HEK293 (cell line): ENCODE data around the gene SH3PXD2B.

ENCODE experiments used
- CTCF ChIA-PET: fragments of 350-600 bp; formaldehyde crosslinking; extraction: SDS; loops from one replicate; lab custom pipeline; 2021; ENCODE audit warnings: antibody characterized with exemption; lab: Yijun Ruan, JAX
- POLR2A ChIA-PET: fragments of 300-600 bp; formaldehyde crosslinking; extraction: SDS; loops from one replicate; lab custom pipeline; 2020; ENCODE audit warnings: antibody characterized with exemption, inconsistent platforms; lab: Yijun Ruan, JAX
- H3K27ac ChIP-seq: fragments of 200-500 bp; sonication (Bioruptor generic); 2 replicates; pipeline ENCODE4 v1.5.1; 2014; ENCODE audit warnings: low read depth, low read length, control low read depth, inconsistent platforms; ENCODE audit errors: extremely low read depth
- H3K36me3 ChIP-seq, 2 experiments: fragments of 200-500 bp in 1 of 2; sonication (Bioruptor generic) in 1 of 2; 1 replicate in 1 of 2; 2 replicates in 1 of 2; pipeline ENCODE4 v1.5.1; 2014 to 2017; ENCODE audit warnings: inconsistent platforms in 2 of 2, low read length in 2 of 2; ENCODE audit not compliant: control insufficient read depth in 2 of 2, insufficient read depth in 1 of 2
- H3K4me1 ChIP-seq: fragments of 200-500 bp; sonication (Bioruptor generic); 2 replicates; pipeline ENCODE4 v1.5.1; 2014; ENCODE audit warnings: mild to moderate bottlenecking, low read length, inconsistent platforms; ENCODE audit not compliant: control insufficient read depth, insufficient read depth
- H3K4me3 ChIP-seq: 2 replicates; pipeline ENCODE4 v1.5.1; 2011; ENCODE audit warnings: low read depth, mild to moderate bottlenecking, control low read depth, low read length, moderate library complexity
- H3K9me3 ChIP-seq: fragments of 200-500 bp; sonication (Bioruptor generic); 2 replicates; pipeline ENCODE4 v1.5.1; 2014; ENCODE audit warnings: low read depth, low read length, inconsistent platforms; ENCODE audit not compliant: control insufficient read depth, insufficient read depth
- EGR2 ChIP-seq: fragments of 450-650 bp; formaldehyde crosslinking; IDR thresholded peaks from 2 replicates; pipeline ENCODE4 v1.5.1; 2016; ENCODE audit warnings: low read depth, missing biosample characterization, missing genetic modification characterization
- GLIS2 ChIP-seq: fragments of 450-650 bp; formaldehyde crosslinking; IDR thresholded peaks from 2 replicates; pipeline ENCODE4 v1.5.1; 2016; ENCODE audit warnings: missing biosample characterization, missing genetic modification characterization
- HOXD13 ChIP-seq: sonication (generic); formaldehyde crosslinking; IDR thresholded peaks from 2 replicates; pipeline ENCODE4 v1.8.0; 2022; ENCODE audit warnings: missing genetic modification reagents, borderline replicate concordance
- IKZF3 ChIP-seq: fragments of 450-650 bp; IDR thresholded peaks from 2 replicates; pipeline ENCODE4 v1.5.0; 2018; ENCODE audit warnings: missing biosample characterization, mild to moderate bottlenecking, missing genetic modification characterization, moderate library complexity
- OSR2 ChIP-seq: fragments of 450-650 bp; formaldehyde crosslinking; IDR thresholded peaks from 2 replicates; pipeline ENCODE4 v1.5.1; 2016; ENCODE audit warnings: missing biosample characterization, missing genetic modification characterization
- SCRT2 ChIP-seq: fragments of 450-650 bp; formaldehyde crosslinking; IDR thresholded peaks from 2 replicates; pipeline ENCODE4 v1.5.1; 2016; ENCODE audit warnings: missing biosample characterization, missing genetic modification characterization
- ZFHX2 ChIP-seq: fragments of 450-650 bp; formaldehyde crosslinking; conservative IDR thresholded peaks from 2 replicates; pipeline ENCODE4 v1.5.1; 2016; ENCODE audit warnings: missing biosample characterization, missing genetic modification characterization
- ZIC2 ChIP-seq: fragments of 450-650 bp; formaldehyde crosslinking; IDR thresholded peaks from 2 replicates; pipeline ENCODE4 v1.5.1; 2016; ENCODE audit warnings: missing biosample characterization, missing genetic modification characterization
- ZNF266 ChIP-seq: fragments of 450-650 bp; formaldehyde crosslinking; IDR thresholded peaks from 2 replicates; pipeline ENCODE4 v1.5.1; 2016; ENCODE audit warnings: missing biosample characterization, missing genetic modification characterization, low read depth
- ZNF280C ChIP-seq: fragments of 450-650 bp; formaldehyde crosslinking; IDR thresholded peaks from 2 replicates; pipeline ENCODE4 v1.5.1; 2016; ENCODE audit warnings: missing biosample characterization, missing genetic modification characterization
- ZNF366 ChIP-seq: fragments of 450-650 bp; formaldehyde crosslinking; conservative IDR thresholded peaks from 2 replicates; pipeline ENCODE4 v1.5.1; 2016; ENCODE audit warnings: missing biosample characterization, missing genetic modification characterization
- ZNF416 ChIP-seq: fragments of 450-650 bp; formaldehyde crosslinking; IDR thresholded peaks from 2 replicates; pipeline ENCODE4 v1.5.1; 2016; ENCODE audit warnings: missing biosample characterization, missing genetic modification characterization
- ZNF513 ChIP-seq: fragments of 450-650 bp; IDR thresholded peaks from 2 replicates; pipeline ENCODE4 v1.5.1; 2018; ENCODE audit warnings: missing biosample characterization, missing genetic modification characterization
- ZNF514 ChIP-seq: fragments of 450-650 bp; formaldehyde crosslinking; IDR thresholded peaks from 2 replicates; pipeline ENCODE4 v1.5.1; 2016; ENCODE audit warnings: missing biosample characterization, missing genetic modification characterization
- ZNF529 ChIP-seq: fragments of 450-650 bp; formaldehyde crosslinking; IDR thresholded peaks from 2 replicates; pipeline ENCODE4 v1.5.1; 2017; ENCODE audit warnings: missing genetic modification characterization, missing biosample characterization; ENCODE audit not compliant: insufficient replicate concordance
- ZNF629 ChIP-seq: fragments of 450-650 bp; formaldehyde crosslinking; IDR thresholded peaks from 2 replicates; pipeline ENCODE4 v1.5.1; 2017; ENCODE audit warnings: missing biosample characterization, missing genetic modification characterization
- ZNF654 ChIP-seq: fragments of 450-650 bp; formaldehyde crosslinking; IDR thresholded peaks from 2 replicates; pipeline ENCODE4 v1.5.1; 2016; ENCODE audit warnings: low read depth, missing biosample characterization, missing genetic modification characterization
- ZNF658 ChIP-seq: fragments of 450-650 bp; formaldehyde crosslinking; IDR thresholded peaks from 2 replicates; pipeline ENCODE4; 2016; ENCODE audit warnings: missing biosample characterization, missing genetic modification characterization
- ZNF677 ChIP-seq: fragments of 450-650 bp; IDR thresholded peaks from 2 replicates; pipeline ENCODE4 v1.5.0; 2018; ENCODE audit warnings: missing biosample characterization, mild to moderate bottlenecking, missing genetic modification characterization, moderate library complexity
- ZNF747 ChIP-seq: fragments of 450-650 bp; formaldehyde crosslinking; IDR thresholded peaks from 2 replicates; pipeline ENCODE4 v1.5.1; 2016; ENCODE audit warnings: missing biosample characterization, missing genetic modification characterization
- ZNF776 ChIP-seq: fragments of 450-650 bp; formaldehyde crosslinking; IDR thresholded peaks from 2 replicates; pipeline ENCODE4 v1.5.0; 2017; ENCODE audit warnings: missing biosample characterization, missing genetic modification characterization, borderline replicate concordance
- ZNF785 ChIP-seq: fragments of 450-650 bp; formaldehyde crosslinking; IDR thresholded peaks from 2 replicates; pipeline ENCODE4 v1.5.1; 2016; ENCODE audit warnings: missing biosample characterization, missing genetic modification characterization
- ZSCAN5A ChIP-seq: fragments of 450-650 bp; formaldehyde crosslinking; IDR thresholded peaks from 2 replicates; pipeline ENCODE4 v1.5.1; 2016; ENCODE audit warnings: missing biosample characterization, missing genetic modification characterization
- TF ChIP-seq, protein P1 (sequence below): fragments of 450-650 bp; formaldehyde crosslinking; IDR thresholded peaks from 2 replicates; pipeline ENCODE4 v1.5.1; 2016; ENCODE audit warnings: missing biosample characterization, missing genetic modification characterization
- TF ChIP-seq, protein P2 (sequence below): sonication (generic); formaldehyde crosslinking; IDR thresholded peaks from 2 replicates; pipeline ENCODE4 v1.8.1; 2022; ENCODE audit warnings: mild to moderate bottlenecking, moderate library complexity, missing genetic modification reagents

The SH3PXD2B gene

DNA sequence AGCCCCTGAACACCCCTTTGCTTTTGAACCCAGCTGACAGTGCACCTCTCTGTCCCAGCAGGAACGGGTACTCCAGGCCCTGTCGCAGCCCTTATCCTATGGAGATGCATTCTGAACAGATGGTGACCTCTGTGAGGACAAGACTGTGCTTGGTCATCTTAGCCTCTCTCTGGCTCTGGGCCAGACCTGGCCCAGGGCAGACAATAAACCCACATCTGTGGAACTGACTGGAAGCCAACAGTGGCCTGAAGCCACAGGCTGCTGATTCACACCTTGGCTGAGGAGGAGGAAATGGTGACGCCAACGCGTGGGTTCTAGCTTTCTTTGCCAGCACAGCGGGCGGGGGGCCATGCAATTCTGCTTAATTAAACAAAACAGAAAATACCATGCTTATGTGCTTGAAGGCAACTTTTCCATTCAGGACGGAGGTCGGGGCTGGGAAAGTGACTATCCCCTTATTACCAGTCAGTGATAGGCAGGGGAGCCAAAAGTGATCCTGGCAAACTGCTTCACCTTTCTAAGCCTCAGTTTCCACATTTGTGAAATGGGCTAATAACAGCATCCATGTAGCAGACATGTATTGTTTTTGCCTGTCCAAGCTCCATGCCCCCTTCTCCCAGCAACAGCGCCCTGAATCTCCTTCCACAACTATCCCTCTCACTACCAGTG, 10.8 kb downstream of the SH3PXD2B start:
- no peak overlapping the region for H3K27ac ChIP-seq
- H3K4me1 ChIP-seq = peaks cover 5% of the 10 kb centered on the region; the same call in 1 of the 2 replicates
- no peaks in the 10 kb centered on the region for H3K9me3 ChIP-seq
- TF ChIP-seq ZIC2 (peak; percentile 31; the same call in 1 of the 2 replicates), GLIS2 (tag by site-specific recombination) (0 out of 2 replicates have a peak, but pooled peaks have one; percentile 22), ZNF677 (no peak), IKZF3 (no peak), OSR2 (tag by site-specific recombination) (peak; percentile 61; the same call in 1 of the 2 replicates), SCRT2 (tag by site-specific recombination) (peak; percentile 69), ZFHX2 (peak; percentile 89), ZNF747 (no peak), EGR2 (tag by site-specific recombination) (peak; percentile 77), ZNF654 (no peak), ZNF514 (no peak), ZNF629 (tag by site-specific recombination) (peak; percentile 18; the same call in 1 of the 2 replicates), ZNF416 (no peak), ZNF658 (tag by site-specific recombination) (no peak)
- TF ChIP-seq, protein P1, sequence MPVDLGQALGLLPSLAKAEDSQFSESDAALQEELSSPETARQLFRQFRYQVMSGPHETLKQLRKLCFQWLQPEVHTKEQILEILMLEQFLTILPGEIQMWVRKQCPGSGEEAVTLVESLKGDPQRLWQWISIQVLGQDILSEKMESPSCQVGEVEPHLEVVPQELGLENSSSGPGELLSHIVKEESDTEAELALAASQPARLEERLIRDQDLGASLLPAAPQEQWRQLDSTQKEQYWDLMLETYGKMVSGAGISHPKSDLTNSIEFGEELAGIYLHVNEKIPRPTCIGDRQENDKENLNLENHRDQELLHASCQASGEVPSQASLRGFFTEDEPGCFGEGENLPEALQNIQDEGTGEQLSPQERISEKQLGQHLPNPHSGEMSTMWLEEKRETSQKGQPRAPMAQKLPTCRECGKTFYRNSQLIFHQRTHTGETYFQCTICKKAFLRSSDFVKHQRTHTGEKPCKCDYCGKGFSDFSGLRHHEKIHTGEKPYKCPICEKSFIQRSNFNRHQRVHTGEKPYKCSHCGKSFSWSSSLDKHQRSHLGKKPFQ (tag by site-specific recombination) = peak; percentile 29; the same call in 1 of the 2 replicates
- no peak overlapping the region for H3K4me3 ChIP-seq
- CTCF ChIA-PET = no interaction called here
- POLR2A ChIA-PET = interaction anchor here (1.0 kb wide), 1 partner anchor 89 kb away, joined by 3 read pairs; no protein-coding TSS in a partner anchor
- no peaks in the 10 kb centered on the region for H3K36me3 ChIP-seq

GRCh38 chr5:172442592-172442991, 11.7 kb downstream of the SH3PXD2B start:
- POLR2A ChIA-PET = no interaction called here
- CTCF ChIA-PET = interaction anchor here (7.1 kb wide), 1 partner anchor 9 kb away, joined by 67 read pairs; no protein-coding TSS in a partner anchor
- H3K4me1 ChIP-seq = peaks cover 12% of the 10 kb centered on the region
- H3K4me3 ChIP-seq = no peak overlapping the region
- H3K9me3 ChIP-seq = no peaks in the 10 kb centered on the region
- no peak overlapping the region for H3K27ac ChIP-seq
- H3K36me3 ChIP-seq = no peaks in the 10 kb centered on the region
- TF ChIP-seq ZNF513 (tag by site-specific recombination) (peak; percentile 55), ZNF529 (tag by site-specific recombination) (no peak)
- TF ChIP-seq, all 188 proteins: peak for 1

DNA sequence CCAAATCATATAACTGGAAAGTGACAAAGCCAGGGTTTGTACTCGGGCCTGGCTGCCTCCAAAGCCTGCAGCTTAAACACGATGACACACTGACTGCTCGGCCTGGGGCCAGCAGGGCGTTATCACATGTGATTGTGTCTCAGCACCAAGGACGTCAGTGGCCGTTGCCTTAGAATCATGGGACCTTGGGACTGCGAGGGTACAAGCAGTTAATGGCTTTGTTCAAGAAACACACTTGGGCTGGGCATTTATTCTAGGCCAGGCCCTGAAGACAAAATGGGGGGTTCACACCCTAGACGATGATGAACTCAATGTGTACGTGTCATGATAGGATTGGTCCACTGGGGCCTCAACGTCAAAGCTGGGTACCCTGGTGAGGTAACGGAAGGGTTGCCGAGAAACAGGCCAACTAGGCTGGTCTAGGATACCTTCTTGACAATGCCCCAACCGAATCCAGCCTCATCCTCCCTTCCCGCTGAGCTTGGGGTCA, 13.0 kb downstream of the SH3PXD2B start:
- no peak overlapping the region for H3K4me3 ChIP-seq
- no peaks in the 10 kb centered on the region for H3K36me3 ChIP-seq
- no peak overlapping the region for H3K27ac ChIP-seq
- no peaks in the 10 kb centered on the region for H3K9me3 ChIP-seq
- POLR2A ChIA-PET = no interaction called here
- H3K4me1 ChIP-seq = peaks cover 18% of the 10 kb centered on the region
- CTCF ChIA-PET = interaction anchor here (7.1 kb wide), 1 partner anchor 10 kb away, joined by 67 read pairs; no protein-coding TSS in a partner anchor
- TF ChIP-seq HOXD13 (CRISPR knock-in tag) (no peak), OSR2 (tag by site-specific recombination) (no peak), ZSCAN5A (no peak), ZNF776 (tag by site-specific recombination) (no peak), ZNF366 (no peak), ZNF266 (no peak), ZNF280C (tag by site-specific recombination) (no peak), ZNF785 (no peak)
- TF ChIP-seq, protein P2, sequence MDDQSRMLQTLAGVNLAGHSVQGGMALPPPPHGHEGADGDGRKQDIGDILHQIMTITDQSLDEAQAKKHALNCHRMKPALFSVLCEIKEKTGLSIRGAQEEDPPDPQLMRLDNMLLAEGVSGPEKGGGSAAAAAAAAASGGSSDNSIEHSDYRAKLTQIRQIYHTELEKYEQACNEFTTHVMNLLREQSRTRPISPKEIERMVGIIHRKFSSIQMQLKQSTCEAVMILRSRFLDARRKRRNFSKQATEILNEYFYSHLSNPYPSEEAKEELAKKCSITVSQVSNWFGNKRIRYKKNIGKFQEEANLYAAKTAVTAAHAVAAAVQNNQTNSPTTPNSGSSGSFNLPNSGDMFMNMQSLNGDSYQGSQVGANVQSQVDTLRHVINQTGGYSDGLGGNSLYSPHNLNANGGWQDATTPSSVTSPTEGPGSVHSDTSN (CRISPR knock-in tag) = no peak
